ENCODE measurements around the gene MALSU1.

The MALSU1 gene

GRCh38 chr7:23336799-23337283, 37.7 kb downstream of the MALSU1 start:
- no peak for DNase-seq

GRCh38 chr7:23337374-23337773, 38.2 kb downstream of the MALSU1 start:
- DNase-seq: no peak

GRCh38 chr7:23338439-23338838, 39.3 kb downstream of the MALSU1 start:
- no peak for DNase-seq

DNA sequence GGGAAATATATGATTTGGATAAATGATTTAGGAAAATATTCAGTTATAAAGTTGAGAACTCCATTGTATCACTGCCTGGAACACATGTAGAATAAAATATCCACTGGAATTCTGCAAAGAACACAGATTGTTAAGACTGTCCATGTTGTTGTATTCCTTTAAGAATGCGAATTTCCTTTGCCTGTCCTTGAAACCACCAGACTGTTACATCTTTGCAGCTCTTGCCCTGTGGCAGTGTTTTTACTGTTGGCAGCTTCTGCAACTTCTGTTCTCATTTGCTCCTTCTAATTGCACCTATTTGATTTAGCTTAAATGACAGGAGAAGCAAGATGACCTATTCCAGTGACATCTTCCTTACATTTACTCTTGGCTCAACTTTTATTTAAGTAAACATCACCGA, 39.7 kb downstream of the MALSU1 start:
- no peak for DNase-seq

GRCh38 chr7:23341846-23342598, 42.9 kb downstream of the MALSU1 start:
- DNase-seq: no peak

DNA sequence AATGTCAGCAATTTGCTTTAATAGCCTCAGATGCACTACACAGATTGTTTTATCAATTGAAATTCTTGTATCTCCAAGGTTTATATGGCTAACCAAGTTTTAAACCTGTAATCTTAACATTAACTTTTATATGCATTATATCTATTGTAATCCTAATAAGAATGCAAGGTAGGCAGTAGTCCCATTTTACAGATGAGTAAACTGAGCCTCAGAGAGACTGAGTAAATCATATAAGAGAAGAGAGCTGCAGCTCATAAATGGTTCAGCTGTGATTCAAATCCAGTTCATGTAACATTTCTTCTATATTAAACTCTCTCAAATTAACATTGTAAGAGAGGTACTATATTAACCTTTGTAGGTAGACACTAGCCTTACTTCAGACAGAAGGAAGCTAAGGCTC, 44.0 kb downstream of the MALSU1 start:
- DNase-seq: no peak

- no peak for DNase-seq
These were observed 44.8 kb downstream of the MALSU1 start for GRCh38 chr7:23343806-23344475.

DNA sequence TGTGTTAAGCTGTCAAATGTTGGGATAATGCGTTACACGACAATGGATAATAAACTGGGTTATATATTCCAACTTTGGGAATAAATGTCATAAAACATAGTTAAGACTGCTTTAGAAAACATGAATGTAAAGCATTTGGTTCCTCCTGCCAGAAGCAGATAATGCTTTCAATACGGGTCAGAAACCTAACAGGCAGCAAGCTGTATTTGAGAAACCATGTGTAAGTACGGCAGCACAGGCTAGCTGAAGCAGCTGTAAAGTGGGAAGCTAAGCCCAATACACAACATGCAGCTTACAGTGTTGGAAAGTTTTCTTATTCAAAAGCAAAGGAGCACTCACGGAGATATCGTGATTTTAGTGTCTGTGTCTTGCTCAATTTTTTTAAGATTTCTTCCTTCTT, 46.5 kb downstream of the MALSU1 start:
- no peak for DNase-seq

DNA sequence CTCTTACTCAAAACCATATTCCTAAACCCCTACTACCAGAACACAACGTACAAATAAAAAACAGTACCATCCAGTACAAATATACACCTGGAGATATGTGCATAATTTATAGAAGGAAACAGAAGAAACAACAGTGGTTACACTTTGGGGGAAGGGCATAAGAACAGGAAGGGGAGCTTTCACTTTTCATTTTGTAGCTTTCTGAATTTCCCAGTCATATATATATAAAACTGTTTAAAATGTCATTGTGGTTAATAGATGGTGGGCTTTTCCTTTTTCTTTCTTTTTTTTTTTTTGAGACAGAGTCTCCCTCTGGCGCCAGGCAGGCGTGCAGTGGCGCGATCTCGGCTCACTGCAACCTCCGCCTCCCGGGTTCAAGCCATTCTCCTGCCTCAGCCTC, 47.2 kb downstream of the MALSU1 start:
- no peak for DNase-seq

- DNase-seq: no peak
These were observed 48.0 kb downstream of the MALSU1 start for GRCh38 chr7:23347033-23347681.

- no peak for DNase-seq
These were observed 48.6 kb downstream of the MALSU1 start for GRCh38 chr7:23347682-23348180.

DNA sequence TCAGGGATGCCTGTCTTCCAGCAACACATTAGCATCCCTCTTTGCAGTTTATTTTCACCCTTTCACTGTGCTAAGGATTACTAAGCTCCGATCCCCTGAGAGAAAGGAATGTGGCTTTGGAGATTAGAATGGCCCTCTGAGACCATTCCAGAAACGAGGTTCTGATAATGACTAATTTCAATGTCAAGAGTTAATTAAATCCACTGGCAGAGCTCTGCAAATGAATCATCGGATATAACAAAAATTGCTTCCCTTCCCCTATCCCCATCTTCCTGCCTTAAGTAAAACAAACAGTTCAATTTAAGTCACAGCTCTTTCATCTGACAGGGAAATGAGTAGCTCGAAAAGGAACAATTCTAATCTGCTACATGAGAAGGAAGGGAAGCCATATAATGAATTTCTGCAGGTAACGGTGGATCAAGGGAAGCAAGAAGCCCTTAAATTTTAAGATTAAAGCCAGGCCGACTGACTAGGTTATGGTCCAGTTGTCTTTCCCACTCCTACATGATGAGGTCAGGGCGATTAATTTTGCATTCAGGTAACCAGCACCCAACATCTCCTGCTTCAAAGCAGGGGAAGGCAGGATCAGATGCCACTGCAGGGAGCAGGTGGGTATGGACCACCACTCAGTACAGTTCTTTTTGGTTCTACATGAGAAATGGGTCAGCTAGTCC, 50.5 kb downstream of the MALSU1 start:
- DNase-seq: no peak

GRCh38 chr7:23350466-23350865, 51.3 kb downstream of the MALSU1 start:
- DNase-seq: no peak

- peak; percentile 67 to 69 for DNase-seq
These were observed 54.0 kb downstream of the MALSU1 start for GRCh38 chr7:23353172-23353571.

- DNase-seq: no peak
These were observed 57.0 kb downstream of the MALSU1 start for GRCh38 chr7:23356168-23356567.

GRCh38 chr7:23356726-23357125, 57.6 kb downstream of the MALSU1 start:
- no peak for DNase-seq

GRCh38 chr7:23357190-23358093, 58.3 kb downstream of the MALSU1 start:
- peak in 1 of 2 experiments; percentile 20 for DNase-seq

DNA sequence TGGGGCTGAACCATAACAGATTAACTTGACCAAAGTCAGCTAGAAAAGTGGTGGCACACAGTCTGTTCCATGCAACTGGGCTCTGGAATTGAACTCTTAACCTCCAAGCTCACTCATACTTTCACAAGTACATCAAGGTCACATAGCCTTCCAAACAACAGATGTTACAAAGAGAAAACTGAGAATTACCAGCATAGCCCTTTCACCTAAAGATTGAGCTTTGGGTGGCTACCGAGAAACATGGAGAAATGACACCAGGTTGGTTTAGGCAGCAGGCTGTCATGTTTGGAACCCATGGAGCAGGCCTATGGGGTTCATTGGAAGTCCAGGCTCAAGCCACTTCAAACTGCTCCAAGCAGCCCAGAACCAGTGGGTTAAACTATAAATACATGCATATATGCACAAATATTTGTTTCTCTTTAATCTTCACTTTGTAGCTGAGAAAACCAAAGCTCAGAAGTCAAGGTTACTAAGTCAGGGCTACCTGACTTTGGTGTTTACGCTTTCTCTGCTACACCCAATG, 59.1 kb downstream of the MALSU1 start:
- DNase-seq: no peak
